H9 (cell line): ENCODE results near the gene HAPLN2. TPM values are rescaled to one million over a fixed set of nuclear protein-coding genes. Genes with fewer than 3 reads are reported as not detected.

Experiments used
- DNase-seq: peaks from one replicate; pipeline ENCODE4 v3.0.0-alpha.2; 2017
- H2AFZ ChIP-seq: one replicate; pipeline ENCODE4 v1.6.1; 2013; ENCODE audit warnings: mild to moderate bottlenecking, low read length, control low read depth, moderate library complexity
- H2AK5ac ChIP-seq: 2 replicates; pipeline ENCODE4 v1.6.1; 2013; ENCODE audit warnings: low read length, control low read depth, mixed read lengths; ENCODE audit not compliant: insufficient read length
- H2BK120ac ChIP-seq: one replicate; pipeline ENCODE4 v1.6.1; 2013; ENCODE audit warnings: low read depth, mild to moderate bottlenecking, low read length, control low read depth, inconsistent platforms; ENCODE audit not compliant: poor library complexity, severe bottlenecking
- H2BK12ac ChIP-seq: 2 replicates; pipeline ENCODE4 v1.6.1; 2013; ENCODE audit warnings: low read length, control low read depth, mixed read lengths, low read depth; ENCODE audit not compliant: insufficient read length
- H2BK15ac ChIP-seq: 2 replicates; pipeline ENCODE4 v1.6.1; 2013; ENCODE audit warnings: low read depth, low read length, control low read depth
- H2BK20ac ChIP-seq: one replicate; pipeline ENCODE4 v1.6.1; 2013; ENCODE audit warnings: low read depth, mild to moderate bottlenecking, low read length, control low read depth, inconsistent platforms; ENCODE audit not compliant: poor library complexity, severe bottlenecking
- H2BK5ac ChIP-seq: 2 replicates; pipeline ENCODE4 v1.6.1; 2013; ENCODE audit warnings: low read length, control low read depth, mixed read lengths; ENCODE audit not compliant: insufficient read length
- H3K14ac ChIP-seq: 2 replicates; pipeline ENCODE4 v1.6.1; 2013; ENCODE audit warnings: low read length, control low read depth; ENCODE audit not compliant: insufficient read depth
- H3K18ac ChIP-seq: 2 replicates; pipeline ENCODE4 v1.6.1; 2013; ENCODE audit warnings: low read depth, mild to moderate bottlenecking, mixed read lengths, low read length, control low read depth; ENCODE audit not compliant: insufficient read length
- H3K23ac ChIP-seq: 2 replicates; pipeline ENCODE4 v1.6.1; 2013; ENCODE audit warnings: low read length, control low read depth, mixed read lengths, low read depth; ENCODE audit not compliant: insufficient read length
- H3K23me2 ChIP-seq: 2 replicates; pipeline ENCODE4 v1.6.1; 2013; ENCODE audit warnings: low read depth, mild to moderate bottlenecking, mixed read lengths, low read length, control low read depth; ENCODE audit not compliant: insufficient read length, poor library complexity, severe bottlenecking
- H3K27ac ChIP-seq: 2 replicates; pipeline ENCODE4 v1.5.1; 2013; ENCODE audit warnings: low read length, control low read depth, mixed read lengths, low read depth; ENCODE audit not compliant: insufficient read length
- H3K27me3 ChIP-seq: 2 replicates; pipeline ENCODE4 v1.6.1; 2013; ENCODE audit warnings: low read length, control low read depth, inconsistent platforms; ENCODE audit not compliant: insufficient read depth
- H3K4ac ChIP-seq: 2 replicates; pipeline ENCODE4 v1.6.1; 2013; ENCODE audit warnings: low read depth, mild to moderate bottlenecking, control low read depth, inconsistent platforms, low read length, moderate library complexity
- H3K4me1 ChIP-seq: 2 replicates; pipeline ENCODE4 v1.6.1; 2013; ENCODE audit warnings: low read length, control low read depth, inconsistent platforms; ENCODE audit not compliant: insufficient read depth
- H3K4me2 ChIP-seq: 2 replicates; pipeline ENCODE4 v1.6.1; 2013; ENCODE audit warnings: low read length, control low read depth, mixed read lengths; ENCODE audit not compliant: insufficient read length, insufficient read depth
- H3K56ac ChIP-seq: 2 replicates; pipeline ENCODE4 v1.6.1; 2013; ENCODE audit warnings: low read depth, mild to moderate bottlenecking, mixed read lengths, low read length, control low read depth; ENCODE audit not compliant: insufficient read length
- H3K79me1 ChIP-seq: 2 replicates; pipeline ENCODE4 v1.6.1; 2013; ENCODE audit warnings: low read depth, mild to moderate bottlenecking, moderate library complexity, low read length, control low read depth, inconsistent platforms; ENCODE audit not compliant: insufficient read depth, poor library complexity, severe bottlenecking
- H3K79me2 ChIP-seq: 2 replicates; pipeline ENCODE4 v1.6.1; 2013; ENCODE audit warnings: low read length, control low read depth, inconsistent platforms; ENCODE audit not compliant: insufficient read depth
- H3K9ac ChIP-seq: 2 replicates; pipeline ENCODE4 v1.6.1; 2013; ENCODE audit warnings: low read length, control low read depth, mixed read lengths; ENCODE audit not compliant: insufficient read length; ENCODE audit errors: extremely low read depth
- H3K9me3 ChIP-seq: one replicate; pipeline ENCODE4 v1.6.1; 2013; ENCODE audit warnings: low read depth, low read length, inconsistent platforms; ENCODE audit not compliant: control insufficient read depth
- H3T11ph ChIP-seq: one replicate; pipeline ENCODE4 v1.6.1; 2013; ENCODE audit warnings: mild to moderate bottlenecking, low read length, control low read depth, inconsistent platforms
- H4K20me1 ChIP-seq: one replicate; pipeline ENCODE4 v1.6.1; 2013; ENCODE audit not compliant: control insufficient read depth, insufficient read length, insufficient read depth
- H4K5ac ChIP-seq: 2 replicates; pipeline ENCODE4 v1.6.1; 2013; ENCODE audit warnings: low read depth, mild to moderate bottlenecking, mixed read lengths, low read length, control low read depth; ENCODE audit not compliant: insufficient read length
- H4K8ac ChIP-seq: replicated peaks from 2 replicates; pipeline ENCODE4 v1.6.1; 2013; ENCODE audit warnings: low read length, control low read depth, mixed read lengths, low read depth; ENCODE audit not compliant: insufficient read length
- H4K91ac ChIP-seq: 2 replicates; pipeline ENCODE4 v1.6.1; 2013; ENCODE audit warnings: low read depth, mild to moderate bottlenecking, moderate library complexity, mixed read lengths, low read length, control low read depth; ENCODE audit not compliant: insufficient read length
- H3K27ac Mint-ChIP-seq, 3 experiments: 2 replicates in 2 of 3; 3 replicates in 1 of 3; pipeline ENCODE4 v1.8.0; 2020 to 2021; ENCODE audit warnings: mixed read lengths in 3 of 3, mild to moderate bottlenecking in 1 of 3, moderate library complexity in 1 of 3
- H3K27me3 Mint-ChIP-seq: 2 replicates; pipeline ENCODE4 v1.8.0; 2021; ENCODE audit warnings: low read depth, mild to moderate bottlenecking, moderate library complexity, mixed read lengths
- H3K36me3 Mint-ChIP-seq, 3 experiments: 2 replicates in 2 of 3; 3 replicates in 1 of 3; pipeline ENCODE4 v1.8.0; 2020 to 2021; ENCODE audit warnings: low read depth in 3 of 3, mixed read lengths in 3 of 3; ENCODE audit not compliant: insufficient read depth in 1 of 3
- H3K4me1 Mint-ChIP-seq, 2 experiments: 2 replicates each; pipeline ENCODE4 v1.8.0; 2020; ENCODE audit warnings: mixed read lengths in 2 of 2
- H3K4me3 Mint-ChIP-seq, 2 experiments: 2 replicates in 1 of 2; 3 replicates in 1 of 2; pipeline ENCODE4 v1.8.0; 2020 to 2021; ENCODE audit warnings: mild to moderate bottlenecking in 2 of 2, mixed read lengths in 2 of 2, moderate library complexity in 1 of 2
- H3K9me3 Mint-ChIP-seq, 2 experiments: 2 replicates in 1 of 2; 3 replicates in 1 of 2; pipeline ENCODE4 v1.8.0; 2020; ENCODE audit warnings: mild to moderate bottlenecking in 2 of 2, mixed read lengths in 2 of 2, moderate library complexity in 1 of 2
- WGBS: extraction: QIAGEN DNeasy Blood & Tissue Kit; methylation state at CpG from one replicate; pipeline ENCODE4 v1.1.7; 2013; ENCODE audit warnings: missing lambda C conversion rate, low lambda C conversion rate, mixed read lengths; ENCODE audit not compliant: insufficient read length; ENCODE audit errors: extremely low coverage; 5-methylcytosine and 5-hydroxymethylcytosine counted together
- total RNA-seq: library from RNA; stranded (reverse); gene quantifications from 2 replicates; pipeline ENCODE4 v1.2.1, GENCODE V29; 2021
- TF ChIP-seq, protein P1 (sequence below): fragments of 200-600 bp; sonication (generic); conservative IDR thresholded peaks from 3 replicates; pipeline ENCODE4 v1.8.0; 2021; ENCODE audit warnings: antibody characterized with exemption, mild to moderate bottlenecking

Gene HAPLN2
- total RNA-seq, 1 experiment from 2014 or later: 0.46 TPM

DNA sequence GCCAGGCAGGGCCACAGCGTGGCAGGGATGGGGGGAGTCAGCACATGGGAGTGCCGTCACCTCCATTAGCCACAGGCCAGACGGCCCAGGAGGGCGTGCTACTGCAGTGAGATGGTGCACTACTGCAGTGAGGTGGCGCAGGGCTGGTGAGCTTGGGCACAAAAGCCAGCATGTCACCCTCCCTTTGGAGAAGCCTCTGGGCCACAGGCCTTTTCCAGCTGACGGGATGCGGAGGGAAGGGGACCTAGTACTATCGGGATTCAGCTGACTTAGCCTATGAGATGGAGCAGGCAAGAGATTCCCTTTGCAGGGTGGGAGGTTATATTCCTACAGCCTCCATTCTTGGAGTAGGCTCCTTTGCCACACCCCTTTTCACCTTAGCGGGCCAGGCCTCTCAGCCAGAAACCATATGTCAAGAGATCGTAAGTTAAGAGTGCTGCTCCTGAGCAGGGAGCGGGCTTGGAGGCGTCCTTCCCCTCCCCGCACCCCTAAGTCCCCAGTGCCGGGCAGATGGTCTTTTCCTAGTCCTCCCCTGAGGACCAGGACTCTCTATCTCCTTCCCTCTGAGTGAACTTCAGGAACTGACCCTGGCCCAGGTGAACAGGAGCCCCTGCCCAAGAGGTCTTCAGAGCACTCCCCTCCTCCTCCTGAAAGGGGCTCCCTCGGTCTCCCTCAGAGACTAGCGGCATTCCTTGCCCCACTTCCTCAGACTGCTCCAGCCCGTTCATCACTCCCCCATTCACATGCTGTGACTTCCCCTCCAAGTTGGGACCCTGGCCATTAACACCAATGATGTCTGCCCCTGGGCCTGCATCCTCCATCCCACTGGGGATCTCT, 49.8 kb downstream of the HAPLN2 start:
- Mint-ChIP-seq H3K36me3 (peaks cover 26 to 32% (median 29%) of the 10 kb centered on the region in 3 experiments), H3K27ac (peak overlapping the region; percentile 79 to 93 (median 85)), H3K27me3 (peaks cover 5% of the 10 kb centered on the region; the same call in 1 of the 2 replicates), H3K9me3 (peaks cover 2 to 3% of the 10 kb centered on the region in 2 experiments; a peak in 3 of 5 replicates), H3K4me3 (peak overlapping the region in 1 of 2 experiments; percentile 43; a peak in 2 of 5 replicates), H3K4me1 (peaks cover 83 to 95% of the 10 kb centered on the region in 2 experiments)
- Histone ChIP-seq H2BK5ac (no peak overlapping the region), H3K79me1 (peaks cover 8% of the 10 kb centered on the region), H3K4ac (no peak overlapping the region), H3K4me2 (no peak overlapping the region), H4K5ac (no peak overlapping the region), H2BK20ac (no peak overlapping the region), H3K9ac (no peak overlapping the region), H3K23me2 (no peaks in the 10 kb centered on the region), H3T11ph (no peak overlapping the region), H4K20me1 (no peaks in the 10 kb centered on the region), H3K79me2 (no peaks in the 10 kb centered on the region), H3K18ac (no peak overlapping the region), H3K27ac (no peak overlapping the region), H2BK15ac (no peak overlapping the region), H2AK5ac (no peak overlapping the region), H3K14ac (no peak overlapping the region), H3K4me1 (peaks cover 26% of the 10 kb centered on the region; the same call in 1 of the 2 replicates), H3K9me3 (no peaks in the 10 kb centered on the region), H4K8ac (no peak overlapping the region), H3K56ac (no peak overlapping the region), H3K27me3 (no peaks in the 10 kb centered on the region), H2AFZ (no peak overlapping the region), H2BK120ac (no peak overlapping the region), H3K23ac (no peak overlapping the region), H4K91ac (no peak overlapping the region), H2BK12ac (no peak overlapping the region)
- no CpG with 5 or more reads among the region's 17 CpGs for WGBS
- peak; percentile 81 for DNase-seq
- TF ChIP-seq, protein P1, sequence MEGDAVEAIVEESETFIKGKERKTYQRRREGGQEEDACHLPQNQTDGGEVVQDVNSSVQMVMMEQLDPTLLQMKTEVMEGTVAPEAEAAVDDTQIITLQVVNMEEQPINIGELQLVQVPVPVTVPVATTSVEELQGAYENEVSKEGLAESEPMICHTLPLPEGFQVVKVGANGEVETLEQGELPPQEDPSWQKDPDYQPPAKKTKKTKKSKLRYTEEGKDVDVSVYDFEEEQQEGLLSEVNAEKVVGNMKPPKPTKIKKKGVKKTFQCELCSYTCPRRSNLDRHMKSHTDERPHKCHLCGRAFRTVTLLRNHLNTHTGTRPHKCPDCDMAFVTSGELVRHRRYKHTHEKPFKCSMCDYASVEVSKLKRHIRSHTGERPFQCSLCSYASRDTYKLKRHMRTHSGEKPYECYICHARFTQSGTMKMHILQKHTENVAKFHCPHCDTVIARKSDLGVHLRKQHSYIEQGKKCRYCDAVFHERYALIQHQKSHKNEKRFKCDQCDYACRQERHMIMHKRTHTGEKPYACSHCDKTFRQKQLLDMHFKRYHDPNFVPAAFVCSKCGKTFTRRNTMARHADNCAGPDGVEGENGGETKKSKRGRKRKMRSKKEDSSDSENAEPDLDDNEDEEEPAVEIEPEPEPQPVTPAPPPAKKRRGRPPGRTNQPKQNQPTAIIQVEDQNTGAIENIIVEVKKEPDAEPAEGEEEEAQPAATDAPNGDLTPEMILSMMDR: no peak
